Measurements from ENCODE around the gene TBXA2R.
"Not testable (repeated sequence)": the region's sequence is repeated elsewhere in the genome, so short reads cannot be mapped to it uniquely, and the experiment has no call there.

TBXA2R gene

DNA sequence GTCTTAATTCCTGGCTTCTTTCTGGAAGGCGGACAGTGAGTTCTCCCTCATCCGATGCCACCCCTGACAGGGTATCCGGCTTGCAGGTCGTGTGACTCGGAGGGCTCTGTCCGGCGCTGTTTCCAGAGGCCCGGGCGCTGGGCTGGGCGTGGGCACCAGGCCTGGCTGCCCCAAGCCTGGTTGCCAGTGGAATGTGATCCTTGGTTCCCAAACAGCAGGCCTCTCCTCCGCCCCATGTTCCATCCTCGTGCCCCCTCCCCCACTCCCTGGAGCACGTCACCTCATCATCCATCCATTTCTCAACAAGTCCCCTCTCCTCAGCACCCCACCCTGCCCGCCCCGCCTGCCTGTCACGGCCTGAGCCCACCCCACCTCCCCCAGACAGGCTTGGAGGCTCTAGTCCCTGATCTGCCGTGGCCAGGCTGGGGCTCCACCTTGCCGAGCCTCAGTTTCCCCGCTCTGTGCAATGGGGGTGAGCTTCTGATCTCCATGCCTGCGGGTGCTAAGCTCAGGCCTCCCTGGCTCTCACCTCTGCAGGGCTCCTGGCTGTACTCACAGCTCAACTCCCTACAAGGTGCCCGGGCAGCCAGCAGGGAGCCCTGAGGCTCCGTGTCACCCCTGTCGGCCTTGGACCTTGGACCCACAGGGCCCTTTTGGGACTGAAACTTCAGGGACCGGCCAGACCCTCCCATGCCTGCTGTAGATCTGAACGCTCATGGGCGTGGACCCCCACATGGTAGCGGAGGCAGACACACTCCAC, 2.3 kb downstream of the TBXA2R start:
- no peak for DNase-seq

DNA sequence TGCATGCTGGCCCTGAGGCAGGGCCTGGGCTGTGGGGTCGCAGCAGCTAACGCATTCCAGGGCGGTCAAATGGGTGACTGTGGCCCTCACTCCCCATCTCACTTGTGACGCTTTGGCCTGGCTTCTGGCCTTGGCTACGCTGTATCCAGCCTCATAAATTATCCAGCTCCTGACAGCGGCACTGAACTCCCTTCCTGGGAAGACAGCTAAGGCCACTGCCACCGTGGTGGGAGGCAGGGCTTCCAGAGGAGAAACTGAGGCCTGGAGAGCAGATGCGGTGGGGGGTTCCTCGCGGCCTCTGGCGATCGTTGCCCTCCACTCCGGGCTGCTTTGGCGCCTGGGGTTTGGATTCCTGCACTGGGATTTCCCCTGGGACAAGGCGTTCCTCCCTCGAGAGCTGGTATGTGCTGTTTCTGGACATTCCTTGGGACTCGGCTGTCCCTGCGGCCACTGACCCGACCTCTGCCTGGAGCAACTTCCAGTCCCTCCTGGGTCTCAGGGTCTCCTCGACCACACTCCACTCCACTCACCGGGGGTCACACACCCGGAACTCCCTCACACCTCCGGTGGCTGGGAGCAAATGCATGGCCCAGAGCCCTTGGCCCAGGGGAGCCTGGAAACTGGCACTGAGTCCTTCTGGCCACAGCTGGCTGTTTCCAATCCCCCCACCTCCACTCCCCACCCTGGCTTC, 3.4 kb downstream of the TBXA2R start:
- no peak for DNase-seq

DNA sequence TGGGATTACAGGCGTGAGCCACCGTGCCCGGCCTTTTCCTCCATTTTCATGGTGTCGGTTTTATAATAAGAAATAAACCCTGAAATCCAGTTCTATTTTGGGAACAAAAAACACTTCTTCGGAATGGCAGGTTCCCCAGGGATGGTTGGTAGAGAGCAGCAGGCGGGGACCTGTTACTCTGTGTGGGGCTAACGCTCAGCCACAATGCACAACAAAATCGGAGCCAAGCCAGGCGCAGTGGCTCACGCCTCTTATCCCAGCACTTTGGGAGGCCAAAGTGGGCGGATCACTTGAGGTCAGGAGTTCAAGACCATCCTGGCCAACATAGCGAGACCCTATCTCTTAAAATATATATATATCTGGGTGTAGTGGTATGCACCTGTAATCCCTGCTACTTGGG, 5.7 kb downstream of the TBXA2R start:
- DNase-seq: no peak

DNA sequence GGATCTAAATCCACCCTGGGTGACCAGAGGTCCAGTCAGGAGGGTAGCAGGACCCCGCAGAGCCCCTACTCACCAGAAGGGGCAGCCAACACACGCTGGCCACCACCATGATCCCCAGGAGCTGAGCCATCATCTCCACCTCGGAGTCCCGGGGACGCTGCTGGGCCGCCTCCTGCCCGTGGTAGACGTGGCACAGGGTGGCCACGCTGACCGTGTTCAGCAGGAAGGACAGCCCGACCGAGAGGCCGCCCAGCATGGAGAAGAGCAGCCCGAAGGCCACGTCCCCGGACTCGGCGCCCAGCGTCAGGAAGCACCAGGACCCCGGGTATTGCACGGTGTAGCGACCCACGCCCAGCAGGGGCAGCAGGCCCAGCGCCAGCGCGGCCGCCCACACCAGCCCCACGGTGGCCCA, 6.9 kb downstream of the TBXA2R start:
- DNase-seq: no peak

DNA sequence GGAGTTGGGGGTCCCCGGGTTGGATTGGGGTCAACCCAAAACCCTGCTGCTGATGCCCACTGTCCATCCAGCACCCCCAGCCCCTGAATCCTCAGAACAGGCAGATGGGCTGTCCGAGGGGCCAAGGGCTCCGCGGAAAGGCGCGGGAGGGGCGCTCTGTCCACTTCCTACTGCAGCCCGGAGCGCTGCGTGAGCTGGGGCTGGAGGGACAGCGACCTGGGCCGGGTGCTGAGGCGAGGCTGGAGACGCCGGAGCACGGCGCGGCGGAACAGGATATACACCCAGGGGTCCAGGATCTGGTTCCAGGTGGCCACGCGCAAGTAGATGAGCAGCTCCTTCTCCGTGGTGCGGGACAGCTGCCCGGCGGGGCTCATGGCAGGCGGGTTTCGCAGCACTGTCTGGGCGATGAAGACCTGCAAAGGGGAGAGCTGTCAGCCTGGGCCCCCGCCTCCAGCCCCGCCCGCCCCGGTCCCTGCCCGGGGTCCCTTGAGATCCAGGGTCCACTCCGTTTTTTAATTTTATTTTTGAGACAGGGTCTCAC, 11.1 kb downstream of the TBXA2R start:
- DNase-seq: no peak

DNA sequence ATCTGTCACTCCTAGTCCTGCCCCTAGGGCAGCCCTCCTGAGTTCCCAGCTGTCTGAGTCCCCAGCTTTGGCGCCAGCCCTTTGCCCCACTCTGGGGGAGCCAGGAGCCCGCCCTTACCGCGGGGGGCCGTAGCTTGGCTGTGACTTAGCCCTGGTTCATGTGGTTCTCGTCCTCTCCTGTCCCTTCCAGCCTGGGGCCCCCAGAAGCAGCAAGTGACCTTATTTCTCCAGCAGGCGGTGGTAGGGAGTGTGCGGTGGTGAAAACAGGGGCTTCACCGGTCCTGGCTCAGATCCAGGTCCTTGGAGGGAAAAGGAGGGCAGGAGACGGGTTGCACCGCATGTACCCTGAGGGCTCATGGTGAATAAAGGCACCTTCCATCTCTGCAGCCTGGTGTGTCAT, 13.5 kb downstream of the TBXA2R start:
- no peak for DNase-seq

DNA sequence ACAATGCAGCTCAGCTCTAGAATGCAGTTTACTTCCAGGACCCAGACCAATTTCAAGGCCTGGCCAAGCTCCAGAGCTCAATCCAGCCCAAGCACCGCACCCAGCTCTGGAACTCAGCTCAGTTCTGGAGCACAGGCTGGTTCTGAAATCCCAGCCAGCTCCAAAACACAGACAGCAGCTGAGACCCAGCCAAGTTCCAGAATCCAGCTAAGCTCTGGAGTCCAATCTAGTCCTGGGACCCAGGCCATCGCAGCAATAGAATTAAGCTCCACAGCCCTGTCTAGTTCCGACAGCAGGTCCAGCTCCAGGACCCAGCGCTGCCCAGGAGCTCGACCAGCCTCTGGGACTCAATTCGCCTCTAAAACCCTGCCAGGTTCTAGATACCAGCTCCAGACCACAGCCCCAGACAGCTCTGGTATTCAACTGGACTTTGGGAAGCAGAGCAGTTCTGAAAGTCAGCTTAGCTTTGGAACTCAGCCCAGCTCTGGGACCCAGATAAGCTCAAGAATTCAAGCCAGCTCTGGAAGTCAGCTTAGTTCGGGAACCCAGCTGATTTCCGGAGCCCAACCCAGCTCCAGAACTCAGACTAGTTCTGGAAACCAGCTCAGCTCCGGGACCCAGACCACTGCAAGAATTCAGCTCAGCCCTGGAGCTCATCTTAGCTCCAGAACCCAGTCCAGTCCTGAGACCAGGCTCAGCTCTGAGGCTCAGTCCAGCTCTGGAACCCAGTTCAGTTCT, 14.6 kb downstream of the TBXA2R start:
- no peak for DNase-seq

DNA sequence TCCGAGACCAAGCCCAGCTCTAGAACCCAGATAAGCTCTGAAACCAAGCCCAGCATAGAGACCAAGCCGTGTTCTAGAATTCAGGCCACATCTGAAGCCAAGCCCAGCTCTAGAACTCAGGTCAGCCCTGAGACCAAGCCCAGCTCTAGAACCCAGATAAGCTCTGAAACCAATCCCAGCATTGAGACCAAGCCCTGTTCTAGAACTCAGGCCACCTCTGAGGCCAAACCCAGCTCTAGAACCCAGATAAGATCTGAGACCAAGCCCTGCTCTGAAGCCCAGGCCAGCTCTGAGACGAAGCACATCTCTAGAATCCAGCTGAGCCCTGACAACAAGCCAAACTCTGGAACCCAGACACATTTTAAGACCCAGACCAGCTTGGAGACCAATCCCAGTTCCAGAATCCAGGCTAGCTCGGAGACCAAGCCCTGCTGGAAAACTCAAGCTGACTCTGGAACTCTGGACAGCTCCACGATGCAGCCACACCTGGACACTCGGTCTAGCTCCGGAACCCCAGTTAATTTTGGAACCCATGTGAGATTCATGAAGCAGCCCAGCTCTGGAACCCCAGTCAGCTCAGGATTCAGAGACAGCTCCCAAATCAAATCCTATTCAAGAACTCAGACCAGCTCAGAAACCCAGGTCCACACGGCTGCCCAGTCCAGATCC, 15.6 kb downstream of the TBXA2R start:
- DNase-seq: no peak

DNA sequence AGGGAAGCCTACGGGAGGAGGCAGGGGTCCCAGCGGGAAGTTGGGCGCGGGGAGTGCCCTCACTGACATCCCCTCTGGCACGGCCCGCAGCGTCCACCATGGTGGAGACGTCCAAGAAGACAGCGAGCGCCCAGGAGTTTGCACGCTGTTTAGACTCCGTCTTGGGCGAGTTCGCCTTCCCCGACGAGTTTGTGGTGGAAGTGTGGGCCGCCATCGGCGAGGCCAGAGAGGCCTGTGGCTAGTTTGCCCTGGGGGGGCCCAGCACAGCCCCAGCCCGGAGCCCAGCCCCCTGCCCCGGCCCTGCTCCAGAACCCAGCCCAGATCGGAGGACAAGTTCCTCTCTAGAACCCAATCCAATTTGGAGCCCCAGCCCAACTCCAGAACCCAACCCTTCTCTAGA, 16.7 kb downstream of the TBXA2R start:
- DNase-seq: no peak

DNA sequence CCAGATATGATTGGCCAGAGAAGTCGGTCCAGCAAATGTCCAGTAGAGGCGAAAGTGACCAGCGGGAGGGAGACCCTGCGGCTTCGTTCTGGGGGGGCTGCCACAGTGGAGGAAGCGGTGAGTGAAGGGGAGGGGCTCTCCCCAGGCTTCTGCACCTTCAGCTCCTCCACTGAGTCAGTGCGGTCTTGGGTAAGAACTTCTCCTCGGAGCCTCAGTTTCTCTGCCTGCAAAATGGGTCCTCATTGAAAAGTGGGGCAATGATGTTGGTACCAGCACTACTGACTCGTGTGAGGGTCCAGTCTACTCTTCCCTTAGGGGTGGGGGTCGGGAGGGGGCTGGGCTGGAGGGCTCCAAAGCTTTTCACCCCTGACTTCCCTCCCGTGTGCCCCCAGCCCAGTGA, 17.2 kb downstream of the TBXA2R start:
- DNase-seq: no peak

DNA sequence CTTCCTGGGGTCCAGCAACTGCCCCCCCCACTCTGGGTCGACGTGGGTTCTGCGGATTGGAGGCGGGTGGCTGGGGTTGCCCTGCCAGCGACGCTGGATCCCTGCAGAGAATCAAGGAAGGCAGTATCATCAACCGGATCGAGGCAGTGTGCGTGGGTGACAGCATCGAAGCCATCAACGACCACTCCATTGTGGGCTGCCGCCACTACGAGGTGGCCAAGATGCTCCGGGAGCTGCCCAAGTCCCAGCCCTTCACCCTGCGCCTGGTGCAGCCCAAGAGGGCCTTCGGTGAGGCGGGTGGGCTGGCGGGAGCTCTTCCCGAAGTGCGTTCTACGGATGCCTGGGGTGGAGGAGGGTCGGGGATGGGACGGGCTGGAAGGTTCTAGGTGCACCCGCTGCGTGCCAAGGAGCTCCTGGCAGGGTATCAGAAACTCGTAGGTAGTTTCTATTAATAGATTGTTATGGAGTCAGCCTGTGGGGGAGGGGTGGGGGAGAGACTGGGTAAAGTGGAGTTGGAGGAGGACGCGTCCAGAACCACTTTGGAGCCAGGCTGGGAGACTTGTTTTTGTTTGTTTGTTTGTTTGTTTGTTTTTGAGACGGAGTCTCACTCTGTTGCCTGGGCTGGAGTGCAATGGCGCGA, 19.8 kb downstream of the TBXA2R start:
- DNase-seq: no peak

DNA sequence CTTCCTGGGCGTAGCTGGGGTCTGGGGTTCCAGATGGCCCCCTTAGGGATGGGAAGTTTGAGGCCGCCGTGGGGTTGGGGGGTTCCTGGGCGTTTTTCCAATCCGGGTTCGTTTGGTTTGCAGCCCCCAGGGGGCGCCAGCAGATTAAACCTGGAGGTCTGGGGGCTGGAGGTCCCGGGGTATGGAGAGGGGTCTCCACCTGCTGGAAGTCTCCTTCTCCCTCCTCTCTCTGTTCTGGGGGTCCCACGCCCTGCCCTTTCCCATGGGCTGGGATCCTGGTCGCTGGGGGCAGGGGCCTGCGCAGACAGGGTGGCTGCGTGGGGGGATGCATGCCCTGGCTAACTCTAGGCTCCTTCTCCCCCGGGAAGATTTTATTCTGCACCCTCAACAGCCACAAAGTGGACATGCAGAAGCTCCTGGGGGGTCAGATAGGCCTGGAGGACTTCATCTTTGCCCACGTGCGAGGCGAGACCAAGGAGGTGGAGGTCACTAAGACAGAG, 20.5 kb downstream of the TBXA2R start:
- no peak for DNase-seq

DNA sequence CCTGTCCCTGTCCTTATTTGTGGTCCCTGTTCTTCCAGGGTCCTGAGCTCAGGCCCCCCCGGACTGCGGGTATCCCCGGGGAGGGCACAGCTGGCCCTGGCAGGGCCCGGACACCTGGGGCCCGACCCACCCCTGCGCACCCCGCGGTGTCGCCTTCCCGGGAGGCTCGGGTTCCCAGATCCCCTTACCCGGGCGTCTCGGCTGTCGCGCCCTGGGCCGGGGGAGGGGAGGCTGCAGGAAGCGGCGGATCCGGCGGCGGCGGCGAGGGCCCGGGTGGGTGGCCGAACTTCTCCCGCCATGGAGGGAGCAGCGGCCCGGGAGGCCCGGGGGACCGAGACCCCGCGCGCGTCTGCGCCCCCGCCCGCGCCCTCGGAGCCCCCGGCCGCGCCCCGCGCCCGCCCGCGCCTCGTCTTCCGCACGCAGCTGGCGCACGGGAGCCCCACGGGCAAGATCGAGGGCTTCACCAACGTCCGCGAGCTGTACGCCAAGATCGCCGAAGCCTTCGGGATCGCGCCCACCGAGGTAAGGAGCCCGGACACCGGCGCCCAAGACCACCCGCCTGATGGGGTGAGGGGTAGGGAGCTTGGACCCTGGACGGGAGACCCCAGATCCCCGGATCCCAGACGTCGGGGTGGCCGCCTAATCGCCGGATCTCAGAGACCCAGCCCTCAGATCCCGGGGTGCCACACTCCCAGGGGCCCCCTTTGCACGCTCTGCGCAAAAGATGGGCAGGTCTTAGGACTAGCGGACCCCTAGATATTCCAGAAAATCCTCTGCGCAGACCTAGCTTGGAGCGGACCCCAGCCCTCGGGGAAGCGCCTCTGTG, 21.2 kb downstream of the TBXA2R start, which contains the start of gene GIPC3:
Gene GIPC3, plus strand, starts transcription at position 178 of the 826 bp plus-strand sequence. Its CDS starts 120 bp downstream, at position 298.
- DNase-seq: no peak

DNA sequence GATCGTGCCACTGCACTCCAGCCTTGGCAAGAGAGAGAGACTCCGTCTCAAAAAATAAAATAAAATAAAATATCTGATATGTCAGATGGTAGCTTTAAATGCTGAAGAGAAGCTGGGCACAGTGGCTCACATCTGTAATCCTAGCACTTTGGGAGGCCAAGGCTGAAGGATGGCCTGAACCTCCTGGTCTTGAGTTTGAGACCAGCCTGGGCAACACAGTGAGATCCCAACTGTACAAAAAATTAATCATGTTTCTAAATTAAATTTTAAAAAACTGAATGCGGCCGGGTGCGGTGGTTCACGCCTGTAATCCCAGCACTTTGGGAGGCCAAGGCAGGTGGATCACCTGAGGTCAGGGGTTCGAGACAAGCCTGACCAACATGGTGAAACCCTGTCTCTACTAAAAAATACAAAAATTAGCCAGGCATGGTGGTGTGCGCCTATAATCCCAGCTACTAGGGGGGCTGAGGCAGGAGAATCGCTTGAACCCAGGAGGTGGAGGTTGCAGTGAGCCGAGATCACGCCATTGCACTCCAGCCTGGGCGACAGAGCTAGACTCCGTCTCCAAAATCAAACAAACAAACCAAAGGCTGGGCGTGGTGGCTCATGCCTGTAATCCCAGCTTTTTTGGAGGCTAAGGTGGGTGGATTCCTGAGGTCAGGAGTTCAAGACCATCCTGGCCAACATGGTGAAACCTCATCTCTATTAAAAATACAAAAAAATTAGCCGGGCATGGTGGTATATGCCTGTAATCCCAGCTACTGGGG, 22.5 kb downstream of the TBXA2R start:
- DNase-seq: not testable (repeated sequence)

DNA sequence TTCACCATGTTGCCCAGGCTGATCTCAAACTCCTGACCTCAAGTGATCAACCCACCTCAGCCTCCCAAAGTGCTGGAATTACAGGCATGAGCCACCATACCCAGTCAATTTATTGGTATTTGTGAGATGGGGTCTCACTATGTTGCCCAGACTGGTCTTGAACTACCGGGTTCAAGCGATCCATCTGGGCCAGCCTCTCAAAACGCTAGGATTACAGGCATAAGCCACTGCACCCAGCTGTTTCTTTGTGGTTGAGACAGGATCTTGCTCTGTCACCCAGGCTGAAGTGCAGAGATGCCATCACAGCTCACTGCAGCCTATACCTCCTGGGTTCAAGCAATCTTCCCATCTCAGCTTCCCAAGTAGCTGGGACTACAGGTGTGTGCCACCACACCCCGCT, 24.9 kb downstream of the TBXA2R start:
- not testable (repeated sequence) for DNase-seq

DNA sequence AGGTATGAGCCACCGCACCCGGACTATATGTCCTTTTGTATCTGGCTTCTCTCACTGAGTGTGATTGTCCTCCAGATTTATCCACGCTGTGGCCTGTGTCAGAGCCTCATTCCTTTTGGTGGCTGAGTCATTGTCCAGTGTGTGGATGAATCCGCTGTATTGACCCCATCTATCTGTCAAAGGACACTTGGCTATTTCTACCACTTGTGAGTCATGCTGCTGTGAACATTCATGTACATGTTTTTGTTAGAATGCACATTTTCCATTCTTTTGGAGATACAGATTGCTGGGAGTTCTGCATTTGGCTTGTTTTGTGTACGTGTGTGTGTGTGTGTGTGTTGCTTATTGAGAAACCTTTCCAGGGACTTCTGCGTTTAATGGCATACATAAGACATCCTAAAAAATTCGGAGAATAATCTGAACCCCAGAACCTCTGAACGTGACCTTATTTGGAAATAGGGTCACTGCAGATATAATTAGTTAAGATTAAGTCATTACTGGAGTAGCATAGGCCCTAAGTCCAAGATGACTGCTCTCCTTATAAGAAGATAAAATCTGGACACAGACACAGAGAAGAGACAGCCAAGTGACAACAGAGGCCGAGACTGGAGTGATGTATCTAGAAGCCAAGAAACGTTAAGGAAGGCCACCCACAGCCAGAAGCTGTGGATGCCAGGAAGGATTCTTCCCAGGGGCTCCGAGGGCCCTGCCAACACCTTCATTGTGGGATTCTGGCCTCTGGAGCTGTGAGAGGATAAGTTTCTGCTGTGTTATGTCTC, 26.3 kb downstream of the TBXA2R start:
- DNase-seq: peak; percentile 89

DNA sequence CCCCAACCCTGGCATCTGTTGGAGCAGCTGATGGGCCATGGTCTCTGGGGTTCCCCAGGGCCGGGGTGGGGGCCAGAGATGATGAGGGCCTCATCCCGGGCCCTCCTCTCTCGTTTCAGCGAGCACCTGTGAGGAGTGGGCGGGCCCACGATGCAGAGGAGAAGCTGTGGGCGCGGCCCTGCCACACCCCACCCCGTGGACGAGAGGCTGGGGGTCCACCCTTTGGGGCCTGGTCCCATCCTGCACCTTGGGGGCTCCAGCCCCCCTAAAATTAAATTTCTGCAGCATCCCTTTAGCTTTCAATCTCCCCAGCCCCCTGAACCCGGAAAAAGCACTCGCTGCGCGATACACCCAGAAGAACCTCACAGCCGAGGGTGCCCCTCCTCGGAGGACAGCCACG, 28.3 kb downstream of the TBXA2R start:
- no peak for DNase-seq

DNA sequence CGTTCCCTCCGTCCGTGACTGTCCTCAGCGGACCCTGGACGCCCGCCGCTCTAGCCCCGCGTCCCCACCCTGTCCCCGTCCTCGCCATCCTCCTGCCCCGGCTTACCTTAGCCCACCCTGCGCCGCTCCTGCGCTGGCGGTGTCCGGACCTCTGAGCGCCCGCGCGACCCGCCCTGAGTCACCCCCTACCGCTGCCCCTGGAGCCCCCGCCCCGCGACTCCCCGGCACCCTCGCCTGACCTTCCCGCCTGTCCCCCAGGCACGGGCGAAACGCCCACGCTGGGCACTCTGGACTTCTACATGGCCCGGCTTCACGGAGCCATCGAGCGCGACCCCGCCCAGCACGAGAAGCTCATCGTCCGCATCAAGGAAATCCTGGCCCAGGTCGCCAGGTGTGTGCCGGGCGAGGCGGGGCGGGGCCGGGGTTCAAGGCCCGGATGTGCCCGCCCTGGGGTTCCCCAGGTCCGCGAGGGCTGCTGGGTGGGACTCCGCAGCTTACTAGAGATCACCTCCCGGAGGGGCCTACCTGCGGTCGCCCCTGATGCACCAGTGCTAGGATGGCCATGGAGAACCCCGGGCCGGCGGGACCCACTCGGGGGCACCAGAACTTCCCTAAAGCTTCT, 28.8 kb downstream of the TBXA2R start:
- no peak for DNase-seq
